Measurements from ENCODE around the gene TRMT2A.
"Not testable (repeated sequence)": the region's sequence is repeated elsewhere in the genome, so short reads cannot be mapped to it uniquely, and the experiment has no call there.

Gene TRMT2A

GRCh38 chr22:20116951-20117632 is at the start of gene TRMT2A:
Gene TRMT2A (minus strand): TSS chr22:20117226. CDS start chr22:20116906, 320 bp downstream.
- peak; percentile 84 for DNase-seq

GRCh38 chr22:20166703-20167102 is 49.7 kb upstream of the TRMT2A start:
- no peak for DNase-seq

GRCh38 chr22:20165913-20166312 is 48.9 kb upstream of the TRMT2A start:
- no peak for DNase-seq

- no peak for DNase-seq
Measured at GRCh38 chr22:20165421-20165820, 48.4 kb upstream of the TRMT2A start.

GRCh38 chr22:20164863-20165262 is 47.8 kb upstream of the TRMT2A start:
- no peak for DNase-seq

- no peak for DNase-seq
Measured at GRCh38 chr22:20160041-20160440, 43.0 kb upstream of the TRMT2A start.

- not testable (repeated sequence) for DNase-seq
Measured at GRCh38 chr22:20159531-20159930, 42.5 kb upstream of the TRMT2A start.

- DNase-seq, result peak; percentile 3
Measured at GRCh38 chr22:20159076-20159475, 42.0 kb upstream of the TRMT2A start.

GRCh38 chr22:20158391-20159036 is 41.5 kb upstream of the TRMT2A start:
- DNase-seq, result no peak

GRCh38 chr22:20157430-20158183 is 40.6 kb upstream of the TRMT2A start:
- no peak for DNase-seq

- DNase-seq, result no peak
Measured at GRCh38 chr22:20156611-20157429, 39.8 kb upstream of the TRMT2A start.

- no peak for DNase-seq
Measured at GRCh38 chr22:20156042-20156389, 39.0 kb upstream of the TRMT2A start.

GRCh38 chr22:20155330-20156041 is 38.5 kb upstream of the TRMT2A start:
- DNase-seq, result peak; percentile 75

- DNase-seq, result no peak
Measured at GRCh38 chr22:20154602-20155187, 37.7 kb upstream of the TRMT2A start.

GRCh38 chr22:20153945-20154344 is 36.9 kb upstream of the TRMT2A start:
- DNase-seq, result no peak

GRCh38 chr22:20152464-20152890 is 35.5 kb upstream of the TRMT2A start:
- DNase-seq, result no peak

GRCh38 chr22:20151276-20151588 is 34.2 kb upstream of the TRMT2A start:
- no peak for DNase-seq

GRCh38 chr22:20150381-20151275 is 33.6 kb upstream of the TRMT2A start, which contains the start of gene CCDC188:
Gene CCDC188 (minus strand): TSS chr22:20151055. CDS start chr22:20150986, 69 bp downstream.
- no peak for DNase-seq

GRCh38 chr22:20149257-20150250 is 32.5 kb upstream of the TRMT2A start:
- DNase-seq, result no peak

- no peak for DNase-seq
Measured at GRCh38 chr22:20148414-20148813, 31.4 kb upstream of the TRMT2A start.
